ENCODE data around the gene PDK2.

PDK2 gene

DNA sequence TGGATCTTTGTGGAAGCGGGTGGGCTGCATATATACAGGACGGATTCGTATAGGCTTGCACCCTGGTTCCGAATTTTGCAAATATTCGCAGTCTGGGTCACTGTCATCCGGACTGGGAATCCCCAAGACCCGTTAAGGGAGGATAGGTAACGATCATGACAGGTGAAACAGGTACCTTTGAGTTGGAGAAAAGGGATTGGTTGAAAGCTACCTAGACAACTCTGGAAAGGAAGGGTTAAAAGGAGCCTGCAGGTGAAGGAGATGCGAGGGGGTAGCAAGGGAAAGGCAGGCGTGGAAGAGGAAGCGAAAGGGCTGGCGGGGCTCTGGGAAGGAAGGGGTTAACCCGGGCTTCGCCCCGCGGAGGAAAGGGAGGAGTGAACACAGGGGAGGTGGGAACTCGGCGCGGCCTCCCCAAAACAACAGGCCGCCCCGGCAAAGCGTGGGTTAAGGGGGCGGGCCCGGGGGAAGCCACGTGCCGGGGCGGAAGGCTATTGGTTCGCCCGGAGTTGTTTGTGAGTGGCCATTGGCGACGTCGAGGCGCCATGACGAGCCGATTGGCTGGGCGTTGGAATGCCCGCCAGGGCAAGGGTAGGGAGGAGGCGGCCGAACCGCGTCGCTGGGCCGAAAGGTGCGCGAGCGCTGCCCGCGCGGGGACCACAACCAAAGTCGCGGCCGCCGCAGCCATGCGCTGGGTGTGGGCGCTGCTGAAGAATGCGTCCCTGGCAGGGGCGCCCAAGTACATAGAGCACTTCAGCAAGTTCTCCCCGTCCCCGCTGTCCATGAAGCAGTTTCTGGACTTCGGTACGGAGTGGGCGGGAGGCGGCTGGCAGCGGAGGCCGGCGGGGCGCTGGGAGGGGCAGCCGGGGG lies at the start of gene PDK2:
PDK2 (plus strand) TSS at position 599 of the 867 bp plus-strand sequence; CDS start at position 684, 85 bp downstream.
- peak within 1 kb of the TSS; percentile 52 for H3K4me3 ChIP-seq (ENCODE audit: severe bottlenecking)
- TF ChIP-seq, protein P1, sequence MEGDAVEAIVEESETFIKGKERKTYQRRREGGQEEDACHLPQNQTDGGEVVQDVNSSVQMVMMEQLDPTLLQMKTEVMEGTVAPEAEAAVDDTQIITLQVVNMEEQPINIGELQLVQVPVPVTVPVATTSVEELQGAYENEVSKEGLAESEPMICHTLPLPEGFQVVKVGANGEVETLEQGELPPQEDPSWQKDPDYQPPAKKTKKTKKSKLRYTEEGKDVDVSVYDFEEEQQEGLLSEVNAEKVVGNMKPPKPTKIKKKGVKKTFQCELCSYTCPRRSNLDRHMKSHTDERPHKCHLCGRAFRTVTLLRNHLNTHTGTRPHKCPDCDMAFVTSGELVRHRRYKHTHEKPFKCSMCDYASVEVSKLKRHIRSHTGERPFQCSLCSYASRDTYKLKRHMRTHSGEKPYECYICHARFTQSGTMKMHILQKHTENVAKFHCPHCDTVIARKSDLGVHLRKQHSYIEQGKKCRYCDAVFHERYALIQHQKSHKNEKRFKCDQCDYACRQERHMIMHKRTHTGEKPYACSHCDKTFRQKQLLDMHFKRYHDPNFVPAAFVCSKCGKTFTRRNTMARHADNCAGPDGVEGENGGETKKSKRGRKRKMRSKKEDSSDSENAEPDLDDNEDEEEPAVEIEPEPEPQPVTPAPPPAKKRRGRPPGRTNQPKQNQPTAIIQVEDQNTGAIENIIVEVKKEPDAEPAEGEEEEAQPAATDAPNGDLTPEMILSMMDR (IDR thresholded peaks at IDR 0.05; ENCODE audit: poor library complexity, severe bottlenecking): peak; percentile 15
- peaks cover 12% of the 10 kb centered on the region for H3K36me3 ChIP-seq (ENCODE audit: low read depth)
- peaks cover 3% of the 10 kb centered on the region for H3K4me1 ChIP-seq (ENCODE audit: insufficient read depth, poor library complexity, severe bottlenecking)
- DNase-seq (ENCODE audit: low spot score) (peak; percentile 96), ATAC-seq (ENCODE audit: low read depth) (peak; percentile 73)
- H3K27ac ChIP-seq (ENCODE audit: poor library complexity, severe bottlenecking): peak within 1 kb of the TSS; percentile 55
- H3K9me3 ChIP-seq (ENCODE audit: severe bottlenecking): no peaks in the 10 kb centered on the region
- H3K27me3 ChIP-seq (ENCODE audit: insufficient read depth, poor library complexity, severe bottlenecking): no peaks in the 10 kb centered on the region

DNA sequence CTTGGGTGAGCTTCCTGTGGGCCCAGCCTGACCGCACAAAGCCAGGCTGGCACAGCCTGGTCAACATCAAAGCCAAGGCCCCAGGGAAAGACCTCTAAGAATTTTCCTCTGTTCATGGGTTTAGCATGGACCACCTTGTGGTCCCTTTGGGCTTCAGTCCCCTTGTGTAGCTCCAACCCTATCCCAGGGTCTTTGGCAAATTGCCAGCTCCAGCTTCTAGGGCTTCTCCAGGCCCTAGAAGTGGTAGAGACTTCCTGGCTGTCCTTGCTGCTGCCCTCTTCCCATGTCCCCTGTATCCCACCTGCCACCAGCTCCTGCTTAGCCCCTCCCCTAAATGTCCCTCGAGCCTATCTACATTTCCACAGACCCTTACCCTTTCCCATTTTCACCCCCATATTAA lies 49.0 kb upstream of the PDK2 start:
- H3K4me1 ChIP-seq (ENCODE audit: insufficient read depth, poor library complexity, severe bottlenecking): peaks cover 60% of the 10 kb centered on the region
- no peaks in the 10 kb centered on the region for H3K27me3 ChIP-seq (ENCODE audit: insufficient read depth, poor library complexity, severe bottlenecking)
- DNase-seq (ENCODE audit: low spot score) (peak; percentile 47), ATAC-seq (ENCODE audit: low read depth) (no peak)
- no peaks in the 10 kb centered on the region for H3K36me3 ChIP-seq (ENCODE audit: low read depth)
- no peaks in the 10 kb centered on the region for H3K9me3 ChIP-seq (ENCODE audit: severe bottlenecking)
- TF ChIP-seq, protein P1 (IDR thresholded peaks at IDR 0.05; ENCODE audit: poor library complexity, severe bottlenecking): no peak
- peak overlapping the region; percentile 100 for H3K27ac ChIP-seq (ENCODE audit: poor library complexity, severe bottlenecking)
- H3K4me3 ChIP-seq (ENCODE audit: severe bottlenecking): no peak overlapping the region

DNA sequence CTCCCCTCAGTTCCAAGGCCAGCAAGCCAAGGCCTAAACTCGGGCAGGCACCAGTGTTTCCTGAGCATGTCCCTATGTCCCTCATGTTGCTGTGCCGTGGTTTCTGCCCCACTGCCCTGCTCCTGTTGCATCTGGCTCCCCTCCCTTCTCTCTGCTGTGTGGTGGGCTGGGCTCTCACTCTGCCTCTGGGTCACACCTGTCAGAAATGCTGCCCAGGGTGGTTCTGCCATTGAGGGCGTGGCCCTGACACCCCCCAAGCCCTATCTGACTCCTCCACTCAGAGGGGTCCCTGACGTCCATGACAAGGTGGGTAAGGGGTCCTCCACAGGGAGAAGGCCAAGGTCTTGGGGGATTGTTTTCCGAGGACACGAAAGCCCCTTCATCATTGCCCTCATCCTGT lies 48.5 kb upstream of the PDK2 start:
- Histone ChIP-seq H3K27me3 (ENCODE audit: insufficient read depth, poor library complexity, severe bottlenecking) (no peaks in the 10 kb centered on the region), H3K4me3 (ENCODE audit: severe bottlenecking) (no peak overlapping the region), H3K4me1 (ENCODE audit: insufficient read depth, poor library complexity, severe bottlenecking) (peaks cover 64% of the 10 kb centered on the region), H3K27ac (ENCODE audit: poor library complexity, severe bottlenecking) (peak overlapping the region; percentile 100), H3K9me3 (ENCODE audit: severe bottlenecking) (no peaks in the 10 kb centered on the region), H3K36me3 (ENCODE audit: low read depth) (no peaks in the 10 kb centered on the region)
- DNase-seq (ENCODE audit: low spot score) (peak; percentile 51), ATAC-seq (ENCODE audit: low read depth) (no peak)
- TF ChIP-seq, protein P1 (IDR thresholded peaks at IDR 0.05; ENCODE audit: poor library complexity, severe bottlenecking): no peak

DNA sequence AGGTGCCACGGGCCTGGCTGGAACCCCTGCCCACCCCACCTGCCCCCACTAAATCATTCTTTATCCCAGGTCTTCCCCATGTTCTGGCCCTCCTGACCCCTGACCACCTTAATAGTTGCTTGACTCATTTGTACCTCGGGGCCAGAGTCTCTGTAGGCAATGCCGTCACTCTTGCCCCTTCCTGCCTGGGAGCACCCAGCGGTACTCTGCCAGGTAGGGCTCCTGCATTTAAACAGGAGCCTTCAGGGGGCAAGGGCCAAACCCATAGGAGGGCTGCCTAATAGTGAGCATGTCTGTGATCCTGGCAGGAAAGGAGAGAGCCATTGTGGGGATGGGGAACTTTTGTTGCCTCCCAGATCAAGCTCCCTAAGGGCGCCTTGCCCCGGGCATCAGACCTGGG lies 48.1 kb upstream of the PDK2 start:
- no peaks in the 10 kb centered on the region for H3K36me3 ChIP-seq (ENCODE audit: low read depth)
- H3K4me1 ChIP-seq (ENCODE audit: insufficient read depth, poor library complexity, severe bottlenecking): peaks cover 69% of the 10 kb centered on the region
- no peaks in the 10 kb centered on the region for H3K27me3 ChIP-seq (ENCODE audit: insufficient read depth, poor library complexity, severe bottlenecking)
- DNase-seq (ENCODE audit: low spot score): peak; percentile 45
- H3K9me3 ChIP-seq (ENCODE audit: severe bottlenecking): no peaks in the 10 kb centered on the region
- H3K4me3 ChIP-seq (ENCODE audit: severe bottlenecking): no peak overlapping the region
- TF ChIP-seq, protein P1 (IDR thresholded peaks at IDR 0.05; ENCODE audit: poor library complexity, severe bottlenecking): no peak
- H3K27ac ChIP-seq (ENCODE audit: poor library complexity, severe bottlenecking): peak overlapping the region; percentile 100
- no peak for ATAC-seq (ENCODE audit: low read depth)

Data from RWPE2 (cell line).